Stimulated activated CD4-positive, alpha-beta T cell treated with anti-CD3 and anti-CD28 coated beads, Interleukin-4, amount 100 ng/mL, for 4 hours (primary cell): ENCODE data around the gene GNAZ.

Experiments
- DNase-seq, 2 experiments: peaks; one replicate each; pipeline ENCODE4 v3.0.0-alpha.2; 2020

Gene GNAZ

DNA sequence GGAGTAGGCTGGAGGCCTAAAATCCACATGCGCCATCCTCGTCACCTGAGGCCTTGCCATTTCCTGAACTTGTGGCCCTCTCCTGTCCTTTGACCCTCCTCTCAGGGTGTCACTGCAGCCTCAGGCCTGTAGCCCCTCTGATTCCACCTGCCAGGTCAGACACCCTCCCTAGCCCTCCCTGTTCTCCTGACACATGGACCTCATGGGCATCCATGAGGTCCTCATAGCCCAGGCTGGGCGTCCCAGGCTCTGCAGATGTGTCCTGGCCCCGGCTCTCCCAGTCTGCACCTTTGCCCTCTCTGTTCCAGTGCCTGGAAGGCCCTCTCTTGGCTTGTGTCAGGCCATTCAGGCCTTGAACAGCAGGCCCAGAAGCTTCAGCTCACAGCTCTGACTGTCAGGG lies 90.7 kb downstream of the GNAZ start:
- DNase-seq: no peak

DNA sequence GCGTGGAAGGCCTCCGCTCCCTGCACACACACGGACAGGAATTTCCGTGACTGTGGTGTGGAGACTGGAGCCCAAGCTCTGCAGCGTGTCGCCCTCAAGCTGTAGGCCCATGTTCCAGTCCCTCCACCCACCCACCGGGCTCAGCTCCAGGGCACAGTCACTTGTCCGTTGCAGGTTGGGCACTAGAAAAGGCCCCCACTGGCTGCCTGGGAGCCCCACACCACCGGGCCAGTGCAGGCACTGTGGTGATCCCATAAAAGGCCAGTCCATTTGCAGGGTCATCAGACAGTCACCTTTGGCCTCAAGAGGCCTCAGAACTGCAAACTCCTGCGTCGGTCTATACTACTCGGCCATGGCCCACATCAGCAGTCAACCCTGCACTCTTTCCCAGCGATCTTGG lies 91.3 kb downstream of the GNAZ start:
- no peak for DNase-seq

DNA sequence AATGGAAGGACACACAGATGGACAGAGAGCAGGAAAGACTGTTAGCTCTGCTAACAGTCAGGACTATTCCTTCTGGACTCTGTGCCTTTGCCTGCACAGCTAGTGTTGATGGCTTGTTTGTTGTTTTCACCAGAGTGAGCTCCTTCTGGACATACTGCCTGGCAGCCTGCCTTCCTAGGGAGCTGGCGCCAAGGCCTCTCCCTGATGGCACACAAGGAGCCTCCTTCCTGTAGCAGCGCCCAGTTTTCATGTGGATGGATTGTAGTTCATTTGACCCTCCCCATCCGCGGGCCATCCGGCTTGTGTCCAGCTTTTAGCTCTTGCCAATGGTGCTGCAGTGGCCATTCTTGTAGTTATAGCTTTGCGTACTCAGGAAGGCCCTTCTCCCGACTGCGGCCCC lies 93.3 kb downstream of the GNAZ start:
- DNase-seq: no peak

DNA sequence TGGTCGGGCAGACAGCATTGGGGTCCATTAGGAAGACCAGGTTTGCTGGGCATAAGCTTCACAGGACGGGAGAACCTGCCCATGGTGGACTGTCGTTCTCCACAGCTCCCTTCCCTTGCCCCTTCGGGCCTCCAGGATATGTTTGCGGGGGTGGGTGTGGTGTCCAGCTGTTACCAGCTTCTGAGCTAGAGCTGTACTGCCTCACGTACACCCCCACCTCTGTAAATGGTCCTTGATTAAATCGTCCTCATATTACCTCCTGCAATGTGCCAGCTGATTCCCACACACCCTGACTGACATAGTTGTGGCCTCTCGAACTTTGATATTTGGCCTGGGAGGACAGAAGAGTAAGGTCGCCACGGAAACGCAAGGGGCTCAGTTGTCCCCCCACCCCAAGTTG lies 93.8 kb downstream of the GNAZ start:
- no peak for DNase-seq

DNA sequence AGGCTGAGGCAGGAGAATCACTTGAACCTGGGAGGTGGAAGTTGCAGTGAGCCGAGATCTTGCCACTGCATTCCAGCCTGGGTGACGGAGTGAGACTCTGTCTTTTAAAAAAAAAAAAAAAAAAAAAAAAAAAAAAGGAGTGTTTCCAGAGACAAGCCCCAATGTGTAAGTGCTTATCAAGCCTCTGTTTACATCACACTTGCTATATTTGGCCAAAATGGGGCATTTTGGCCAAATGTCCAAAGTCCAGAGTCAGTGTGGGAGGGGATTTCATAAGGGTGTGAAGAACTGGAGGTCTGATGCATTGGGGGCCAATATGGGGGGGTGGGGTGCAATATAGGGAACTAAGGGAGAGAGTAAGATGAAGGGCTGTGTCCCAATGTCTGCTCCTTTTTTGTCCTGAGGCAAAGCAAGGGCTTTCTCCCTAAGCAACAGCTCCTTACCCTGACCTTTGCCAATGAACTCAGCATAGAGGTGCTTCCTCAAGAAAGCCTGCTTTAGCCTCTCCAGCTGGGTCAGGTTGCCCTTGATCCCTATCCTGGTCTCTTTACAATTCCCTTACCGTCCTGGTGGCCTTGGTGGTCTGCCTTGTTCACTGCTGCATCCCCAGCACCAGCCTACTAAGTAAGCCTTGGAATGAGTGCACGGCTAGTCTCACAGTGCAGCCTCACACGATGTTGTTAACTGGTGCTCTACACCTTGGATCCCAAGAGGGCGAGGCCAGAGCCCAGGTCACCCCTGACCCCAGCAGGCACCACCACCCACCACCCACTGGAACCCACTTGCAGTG lies 95.9 kb downstream of the GNAZ start:
- DNase-seq: no peak

DNA sequence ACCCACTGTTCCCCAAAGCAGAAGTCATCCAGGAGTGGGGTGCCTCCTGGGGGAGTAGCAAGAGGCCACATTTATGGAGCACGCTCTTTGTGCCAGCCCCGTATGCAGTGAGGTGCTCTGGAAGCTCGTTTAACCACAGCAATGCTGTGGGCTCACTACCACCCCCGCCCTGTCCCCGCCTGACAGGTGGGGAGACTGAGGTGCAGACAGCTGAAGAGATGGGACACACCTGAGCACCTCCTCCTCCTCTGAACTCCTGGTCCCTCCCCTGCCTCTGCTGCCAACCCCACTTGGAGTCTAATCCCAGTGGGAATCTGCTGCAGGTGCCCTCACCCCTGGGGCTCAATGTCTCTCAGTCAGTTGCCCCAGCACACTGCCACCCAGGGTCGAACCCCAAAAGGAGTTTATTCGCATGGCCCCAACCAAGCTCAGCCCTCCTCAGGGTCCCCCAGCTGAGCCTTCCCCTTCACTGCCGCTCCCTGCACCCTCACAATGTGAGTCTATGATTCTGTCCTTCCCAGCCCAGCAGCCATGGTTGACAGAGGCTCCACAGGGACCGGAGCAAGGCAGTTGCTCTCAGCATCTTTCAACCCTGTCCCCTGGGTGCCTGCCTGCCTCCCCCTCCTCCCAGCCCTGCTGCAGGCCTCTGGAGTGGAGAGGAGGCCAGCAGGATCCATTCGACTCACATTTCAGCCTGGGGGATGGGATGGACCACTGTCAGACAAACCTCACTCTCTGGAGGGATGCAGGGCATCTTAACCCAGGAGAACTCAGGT lies 96.7 kb downstream of the GNAZ start:
- no peak for DNase-seq

DNA sequence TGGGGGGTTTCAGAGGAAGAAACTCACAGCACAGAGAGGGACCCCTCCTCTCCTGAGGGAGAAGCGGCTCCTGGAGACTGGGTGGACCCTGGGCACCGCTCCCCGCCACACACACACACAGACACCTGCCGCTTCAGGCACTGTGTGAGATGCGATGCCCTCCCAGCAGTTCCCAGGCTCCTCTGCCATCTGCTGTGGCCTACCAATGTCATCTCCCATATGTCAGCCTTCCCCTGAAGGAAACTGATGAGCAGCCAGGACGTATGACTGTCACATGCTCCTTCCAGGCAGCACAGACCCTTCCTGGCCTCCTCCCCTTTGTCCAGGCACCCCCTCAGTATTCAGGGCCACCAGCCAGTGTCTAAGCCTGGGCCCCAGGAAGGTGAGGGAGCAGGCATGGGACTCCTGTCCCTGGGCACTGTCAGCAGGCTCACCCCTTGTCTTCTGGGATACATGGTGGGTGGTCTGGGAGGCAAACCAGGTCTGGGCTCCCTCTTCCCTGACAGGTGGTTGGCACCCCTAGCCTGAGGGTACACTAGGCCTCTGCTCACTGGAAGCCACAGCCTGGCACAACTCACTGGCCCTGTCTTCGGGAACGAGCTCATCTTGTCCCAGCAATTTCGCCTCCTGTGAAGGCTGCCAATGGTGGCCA lies 98.2 kb downstream of the GNAZ start:
- DNase-seq: no peak

DNA sequence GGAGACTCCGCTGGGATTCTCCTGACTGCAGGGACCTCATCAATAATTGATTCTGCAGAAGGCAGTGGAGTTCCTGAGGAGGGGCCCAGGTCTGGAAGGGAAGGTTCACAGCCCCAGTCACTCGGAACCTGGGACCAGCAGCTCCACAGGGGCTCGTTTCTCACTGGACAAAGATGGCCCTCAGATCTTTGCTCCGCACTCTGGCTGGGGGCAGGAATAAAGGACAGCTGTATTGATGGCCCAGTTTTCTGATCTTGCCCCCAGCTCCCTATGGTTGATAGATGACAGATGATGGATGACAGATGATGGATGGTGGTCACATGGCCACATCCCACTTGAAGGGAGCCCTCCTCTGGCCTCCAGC lies 98.7 kb downstream of the GNAZ start:
- no peak for DNase-seq
